CD4-positive, alpha-beta T cell treated with Interleukin-15 for 1 hour (primary cell): Measurements from ENCODE around the gene ENPP3.

Experiments used
- DNase-seq: peaks from one replicate; pipeline ENCODE4 v3.0.0-alpha.2; 2020

ENPP3 gene

DNA sequence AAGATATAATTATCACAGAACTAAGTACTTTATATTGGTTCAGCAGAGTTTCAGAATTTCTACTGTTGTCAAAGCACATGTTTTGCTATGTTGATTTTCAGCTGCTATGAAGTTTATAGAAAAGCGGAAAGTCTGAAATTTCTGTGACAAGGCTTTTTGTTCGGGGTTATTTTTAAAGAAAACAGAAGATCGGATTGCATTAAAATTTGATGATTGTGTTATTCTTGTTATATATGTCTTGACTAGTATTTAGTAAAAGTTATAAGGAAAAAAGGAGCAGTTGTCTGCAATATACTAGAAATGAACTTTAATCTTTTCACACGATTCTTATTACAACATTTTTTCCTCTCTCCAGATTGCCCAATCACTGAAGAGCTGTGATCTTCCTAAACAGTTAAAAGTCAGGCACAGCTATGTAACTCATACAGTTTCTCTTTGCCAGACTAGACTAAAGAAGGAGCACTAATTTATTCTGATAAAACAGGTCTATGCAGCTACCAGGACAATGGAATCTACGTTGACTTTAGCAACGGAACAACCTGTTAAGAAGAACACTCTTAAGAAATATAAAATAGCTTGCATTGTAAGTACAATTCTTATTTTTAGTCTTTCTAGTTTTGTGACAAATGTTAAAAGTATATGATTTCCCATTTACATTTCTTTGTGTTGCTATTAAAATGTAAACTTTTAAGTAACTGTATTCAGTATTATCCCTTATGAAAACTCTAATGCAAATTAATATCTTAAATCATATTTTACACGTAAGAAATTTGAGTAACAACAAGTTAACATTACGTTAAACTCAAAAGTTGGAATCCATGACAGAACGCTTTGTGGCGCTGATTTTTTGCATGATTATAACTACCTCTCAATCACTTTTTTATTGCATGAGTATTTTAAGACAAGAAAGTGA lies at the start of gene ENPP3:
ENPP3 (plus strand) TSS at position 423 of the 913 bp plus-strand sequence; CDS start at position 506, 83 bp downstream.
- DNase-seq = no peak

DNA sequence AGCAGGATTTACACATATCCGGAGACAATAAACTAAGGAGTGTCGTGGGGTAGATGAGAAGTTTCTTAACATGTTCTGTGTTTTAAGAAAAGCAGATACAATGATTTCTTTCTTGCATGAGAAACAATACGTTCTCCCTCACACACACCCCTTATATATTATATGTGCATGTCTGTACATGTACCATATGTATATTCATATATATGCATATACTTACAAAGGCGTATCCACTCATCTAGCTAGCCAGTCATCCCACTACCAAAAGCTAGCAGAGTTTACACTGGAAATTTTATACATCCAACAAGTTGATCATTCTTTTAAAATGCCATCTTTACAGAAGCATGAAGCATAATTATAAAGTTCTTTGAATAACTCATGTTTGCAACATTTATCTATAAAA lies 49.2 kb upstream of the ENPP3 start:
- DNase-seq = no peak

DNA sequence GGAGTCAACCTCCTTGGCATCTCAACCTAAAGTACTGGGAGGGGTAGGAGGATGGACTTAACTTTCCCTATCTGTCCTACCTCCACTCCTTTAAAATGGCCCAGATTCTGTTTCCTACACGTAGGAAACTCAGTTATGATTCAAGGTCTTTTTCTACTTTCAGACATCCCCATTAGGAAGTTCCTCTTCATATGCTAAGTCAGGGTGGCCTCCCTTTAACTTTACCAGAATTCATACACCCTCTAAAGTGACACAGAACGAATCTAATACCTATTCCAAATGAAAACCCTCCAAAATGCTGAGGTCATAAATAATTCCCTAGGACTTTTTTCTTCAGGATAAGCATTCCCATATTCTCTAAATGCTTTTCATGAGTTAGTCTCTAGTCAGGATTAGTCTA lies 48.5 kb upstream of the ENPP3 start:
- no peak for DNase-seq

DNA sequence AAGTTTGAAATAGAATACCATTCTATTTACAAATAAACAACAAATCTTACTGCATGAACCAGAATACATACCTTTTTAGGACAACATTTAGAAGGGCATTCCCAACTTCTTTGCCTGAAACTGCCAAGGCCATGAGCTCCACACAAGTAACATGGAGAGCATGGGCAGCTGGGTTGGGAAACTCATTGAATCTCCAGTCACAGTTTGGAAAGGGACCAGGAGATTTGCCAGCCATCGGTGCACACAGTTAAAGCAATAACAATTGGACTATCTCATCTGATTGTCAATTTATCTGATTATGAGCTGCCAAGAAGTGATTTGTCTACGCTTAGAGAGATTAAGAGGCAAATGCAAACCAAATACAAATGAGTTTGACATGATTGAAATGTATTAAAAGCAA lies 44.2 kb upstream of the ENPP3 start:
- DNase-seq = no peak

DNA sequence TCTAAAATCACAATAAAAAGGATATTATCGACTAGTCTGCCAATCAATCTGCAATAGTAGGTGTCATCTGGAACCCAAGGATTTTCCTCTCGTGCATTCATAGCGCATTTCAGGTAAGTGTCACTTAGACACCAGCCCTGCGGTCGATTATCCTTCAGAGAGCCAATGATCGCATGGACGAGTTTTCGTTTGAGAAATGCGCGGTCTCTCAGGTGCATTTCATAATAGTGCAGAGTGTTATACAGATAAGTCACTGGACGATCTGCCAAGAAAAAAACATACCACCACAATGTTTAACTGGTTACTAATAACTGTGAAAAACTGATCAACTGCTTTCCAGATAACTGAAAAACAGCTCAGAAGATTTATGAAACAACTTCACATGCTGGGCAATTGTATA lies 43.0 kb upstream of the ENPP3 start:
- DNase-seq = no peak

DNA sequence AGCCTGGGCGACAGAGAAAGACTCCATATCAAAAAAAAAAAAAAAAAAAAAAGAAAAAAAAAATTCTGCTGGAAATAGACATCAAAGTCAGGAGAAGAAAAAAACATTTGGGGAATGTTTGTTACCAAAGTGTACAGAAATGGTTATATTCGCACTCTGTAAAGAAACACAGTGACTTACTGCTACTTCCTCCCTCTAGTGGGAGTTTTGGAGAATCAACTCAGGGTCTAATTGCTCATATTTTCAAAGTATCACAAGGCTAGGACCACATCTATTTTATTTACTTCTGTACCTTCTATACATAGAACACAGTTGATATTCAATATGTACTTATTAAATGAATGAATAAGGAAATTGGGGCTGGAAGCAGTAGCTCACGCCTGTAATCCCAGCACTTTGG lies 39.7 kb upstream of the ENPP3 start:
- no peak for DNase-seq

DNA sequence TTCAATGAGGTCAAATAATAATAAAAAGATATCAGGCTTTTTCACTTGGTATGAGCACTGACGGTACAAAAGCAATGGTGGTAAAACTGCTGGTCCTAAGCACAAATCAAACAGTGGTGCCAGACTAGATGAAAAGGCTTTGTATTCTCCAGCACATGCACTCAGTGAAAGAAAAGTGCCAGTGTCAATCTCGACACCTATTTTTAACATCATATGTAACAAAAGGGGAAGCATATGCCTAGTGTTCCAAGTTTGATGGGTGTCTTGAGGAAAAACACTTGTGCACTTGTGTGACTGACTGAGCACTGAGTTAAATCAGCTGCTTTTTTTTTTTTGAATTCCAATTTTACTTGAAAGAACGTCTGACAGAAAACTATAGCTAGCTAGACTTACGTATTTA lies 36.4 kb upstream of the ENPP3 start:
- DNase-seq = no peak

DNA sequence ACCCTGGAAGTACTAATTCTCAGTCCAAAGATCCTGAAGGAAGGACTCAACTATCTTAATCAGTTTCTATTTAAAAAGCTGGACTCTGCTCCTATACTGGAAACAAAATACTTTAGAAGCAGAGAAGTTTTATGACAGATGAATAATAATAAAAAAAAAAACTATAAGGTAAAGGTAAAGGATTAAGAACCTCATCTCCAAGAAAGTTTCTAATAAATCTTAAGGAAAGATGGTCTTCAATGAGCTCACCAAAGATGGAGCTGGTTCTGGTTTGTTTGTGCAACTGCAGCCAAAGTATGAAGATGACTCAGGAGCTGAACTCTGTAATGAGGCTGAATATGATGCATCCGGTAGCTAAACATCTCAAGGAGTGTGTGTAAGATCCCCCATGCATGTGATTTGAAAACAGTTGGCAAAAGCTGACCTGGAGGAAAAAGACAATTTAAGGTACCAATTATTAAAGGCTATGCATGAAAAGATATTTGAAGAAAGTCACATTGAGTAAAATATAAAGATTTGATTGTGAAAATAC lies 34.3 kb upstream of the ENPP3 start:
- no peak for DNase-seq

DNA sequence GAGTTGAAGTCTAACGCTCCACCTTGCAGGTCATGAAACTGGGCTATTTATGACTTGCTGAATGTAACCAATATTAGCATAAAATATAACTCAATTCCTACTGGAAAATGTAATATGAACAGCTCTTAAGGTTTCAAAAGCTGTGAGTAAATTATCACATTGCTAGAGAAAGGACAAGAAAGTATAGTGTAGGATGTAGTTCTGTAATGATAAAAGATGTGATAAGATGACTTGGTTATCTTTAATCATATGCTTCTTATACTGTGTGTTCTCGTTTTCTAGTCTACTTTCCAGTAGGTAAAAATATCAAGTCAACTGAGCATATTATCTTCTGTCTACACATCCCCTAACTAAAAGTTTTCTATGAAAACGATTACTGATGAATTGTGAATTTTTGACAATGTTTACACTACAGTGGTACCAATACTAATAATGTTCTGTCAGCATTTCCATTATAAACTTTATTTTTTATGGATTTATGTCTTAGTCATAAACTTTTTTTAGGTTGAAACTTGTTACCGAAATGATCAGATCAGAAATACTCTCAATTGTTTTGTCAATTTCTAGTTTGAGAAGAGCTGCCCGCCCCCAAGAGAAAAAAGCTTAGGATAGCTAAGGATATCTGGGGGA lies 23.7 kb upstream of the ENPP3 start:
- DNase-seq = no peak

DNA sequence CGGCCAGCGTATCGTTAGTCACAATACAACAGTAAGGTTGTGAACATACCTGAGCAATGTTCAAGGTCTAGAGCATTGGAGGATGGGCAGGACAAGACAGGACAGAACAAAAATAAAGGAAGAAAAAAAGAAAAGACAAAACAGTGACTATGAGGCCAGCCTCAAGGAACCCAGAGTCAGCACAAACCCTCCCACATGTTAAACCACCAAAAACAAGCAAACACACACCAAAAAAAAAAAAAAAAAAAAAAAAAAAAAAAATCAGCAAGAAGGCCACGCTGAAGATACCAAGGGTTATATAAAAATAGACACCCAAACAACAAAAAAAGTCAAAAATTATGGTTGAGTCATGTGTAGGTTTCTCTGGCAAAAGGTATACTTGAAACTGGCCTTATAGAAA lies 21.8 kb upstream of the ENPP3 start:
- DNase-seq = no peak

DNA sequence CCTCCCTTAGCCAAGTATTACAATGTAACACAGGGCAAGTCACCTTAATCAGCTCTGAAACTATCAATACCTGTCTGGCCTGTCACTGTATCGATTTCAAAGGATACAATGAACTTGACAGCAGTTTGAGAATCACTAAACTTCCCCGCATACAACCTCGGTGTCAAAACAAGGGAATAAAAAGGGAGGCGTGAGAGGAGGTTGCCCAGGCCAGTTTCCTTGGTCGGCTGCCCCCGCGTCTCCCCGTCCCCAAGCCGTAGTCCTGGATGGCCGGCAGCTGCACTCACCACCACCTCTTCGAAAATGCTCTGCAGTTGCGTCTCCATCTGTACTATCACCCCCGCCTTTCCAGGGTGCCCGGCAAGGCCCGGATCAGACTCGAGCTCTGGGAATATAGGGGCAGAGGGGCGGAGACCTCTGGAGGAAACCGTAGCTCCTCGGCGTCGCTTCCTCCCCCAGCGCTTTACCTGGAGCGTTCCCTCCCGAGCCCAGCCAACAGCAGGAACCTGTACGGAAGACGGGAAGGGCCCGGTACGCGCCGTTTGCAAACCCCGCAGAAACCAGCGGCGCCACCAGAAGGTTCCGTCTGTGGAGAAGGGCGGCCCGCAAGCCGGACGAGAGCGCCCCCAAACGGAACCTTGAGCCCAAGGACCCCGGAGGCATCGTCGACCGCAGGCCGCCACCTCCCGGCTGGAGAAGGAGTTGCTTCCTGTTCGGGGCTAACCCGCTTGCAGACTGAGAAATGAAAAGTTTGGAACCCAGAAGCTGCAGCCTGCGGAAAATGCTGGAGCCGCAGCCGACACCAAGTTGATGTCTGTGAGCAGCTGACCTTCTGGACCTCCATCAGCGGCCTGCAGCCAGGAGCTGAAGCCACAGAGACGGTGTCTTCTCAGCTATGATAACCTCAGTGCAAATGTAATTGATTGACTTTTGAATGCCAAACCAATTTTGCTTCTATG lies 9.1 kb upstream of the ENPP3 start, which contains the start of gene MED23:
MED23 (minus strand) TSS at position 519 of the 959 bp plus-strand sequence; CDS start at position 326, 193 bp downstream.
- peak; percentile 91 for DNase-seq

DNA sequence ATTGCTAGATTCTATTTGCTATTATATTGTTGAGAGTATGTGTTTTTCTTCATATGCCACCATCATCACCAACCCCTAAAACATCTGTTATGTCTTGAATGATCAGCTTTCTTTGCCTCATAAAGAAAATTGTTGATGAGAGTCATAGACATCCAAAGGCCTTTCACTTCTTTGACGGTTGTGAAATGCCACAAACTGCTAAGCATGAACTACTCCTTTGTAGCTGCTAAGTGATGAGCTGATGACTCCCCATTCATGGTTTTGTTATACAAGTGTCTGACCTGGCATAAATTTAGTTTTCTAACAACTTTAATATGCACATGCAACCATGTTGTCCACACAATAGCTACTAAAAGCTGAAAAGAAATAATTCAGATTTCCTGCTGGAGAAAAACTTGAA lies 8.4 kb upstream of the ENPP3 start:
- DNase-seq = no peak

DNA sequence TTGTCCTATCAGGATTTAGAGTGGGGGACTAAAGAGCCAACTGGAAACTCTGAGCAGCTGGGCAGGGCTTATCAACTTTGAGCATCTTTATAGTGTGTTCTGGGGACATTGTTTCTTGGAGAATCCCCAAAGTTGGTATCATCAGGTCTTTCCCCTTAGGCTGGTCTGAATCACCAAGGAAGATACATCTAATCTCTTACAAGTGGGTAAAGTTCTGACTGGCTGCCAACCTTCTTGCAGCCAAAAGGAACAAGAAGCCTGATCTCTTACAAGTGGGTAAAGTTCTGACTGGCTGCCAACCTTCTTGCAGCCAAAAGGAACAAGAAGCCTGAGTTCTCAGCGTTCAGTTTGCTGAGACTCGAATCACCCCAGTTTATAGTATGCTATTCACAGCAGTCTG lies 7.5 kb upstream of the ENPP3 start:
- no peak for DNase-seq

DNA sequence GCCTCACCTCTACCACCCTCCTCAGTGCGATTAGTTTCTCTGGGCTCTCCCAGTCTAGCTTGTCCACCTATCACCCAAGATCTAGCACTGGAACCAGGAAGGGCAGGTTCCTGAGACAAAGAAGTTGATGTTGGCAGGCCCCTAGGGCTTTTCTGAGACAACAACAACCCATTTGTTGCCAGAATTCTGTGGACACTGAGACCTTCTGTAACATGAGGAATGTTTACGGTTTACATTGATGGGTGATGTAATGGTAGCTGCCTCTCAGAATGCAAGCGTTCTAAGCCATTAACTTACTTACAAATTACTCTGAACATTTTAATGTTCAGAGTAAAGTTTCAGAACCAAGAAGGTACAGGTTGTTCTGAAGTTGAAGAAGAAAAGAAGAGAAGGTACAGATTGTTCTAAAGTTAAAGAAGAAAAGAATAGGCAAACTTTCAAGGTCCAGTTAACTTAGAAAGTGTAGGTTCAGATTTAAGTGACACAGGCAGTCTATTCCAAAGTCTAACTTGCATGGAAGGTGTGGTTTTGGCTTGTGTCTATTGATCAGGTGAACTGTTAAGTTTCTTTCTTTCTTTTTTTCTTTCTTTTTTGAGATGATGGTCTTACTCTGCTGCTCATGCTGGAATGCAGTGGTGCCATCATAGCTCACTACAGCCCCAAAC lies 5.3 kb upstream of the ENPP3 start:
- no peak for DNase-seq

DNA sequence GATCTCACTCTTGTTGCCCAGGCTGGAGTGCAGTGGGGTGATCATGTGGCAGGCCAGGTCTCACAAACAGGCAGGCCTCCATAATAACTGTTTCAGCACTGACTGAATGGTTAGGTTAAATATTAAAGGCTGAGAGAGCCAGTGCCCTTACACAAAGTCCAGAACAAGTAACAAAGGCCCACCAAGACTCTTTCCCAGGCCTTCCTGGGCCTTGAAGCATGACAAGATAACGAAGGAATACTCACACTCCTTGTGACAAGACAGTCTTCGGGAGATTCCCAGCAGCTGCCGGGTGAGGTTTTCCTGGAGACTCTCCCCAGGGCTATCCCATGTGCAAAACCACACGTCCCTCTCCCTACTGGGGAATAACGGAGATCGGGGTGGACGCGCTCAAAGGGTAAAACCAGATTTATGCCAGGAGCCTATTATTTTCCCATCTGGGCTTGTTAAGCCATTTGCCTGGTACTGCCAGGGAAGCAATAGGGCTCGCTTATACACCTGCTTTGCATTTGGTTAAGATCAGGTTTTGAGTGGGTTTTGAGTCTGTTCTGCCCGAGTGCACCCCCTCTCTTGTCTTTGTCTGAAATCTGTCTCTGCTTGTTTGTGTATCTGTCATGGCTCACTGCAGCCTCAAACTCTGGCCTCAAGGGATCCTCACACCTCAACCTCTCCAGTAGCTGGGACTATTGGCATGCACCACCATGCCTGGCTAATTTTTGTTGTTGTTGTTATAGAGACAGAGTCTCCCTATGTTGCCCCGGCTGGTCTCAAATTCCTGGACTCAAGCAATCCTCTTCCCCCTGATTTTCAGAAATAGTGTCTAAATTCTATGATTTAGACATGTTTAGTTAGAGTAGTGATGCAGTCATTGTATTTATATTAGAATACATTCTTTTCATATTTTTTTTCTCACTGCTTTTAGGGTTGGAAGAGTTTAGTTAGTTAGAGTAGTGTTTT lies 1.4 kb upstream of the ENPP3 start:
- DNase-seq = no peak

DNA sequence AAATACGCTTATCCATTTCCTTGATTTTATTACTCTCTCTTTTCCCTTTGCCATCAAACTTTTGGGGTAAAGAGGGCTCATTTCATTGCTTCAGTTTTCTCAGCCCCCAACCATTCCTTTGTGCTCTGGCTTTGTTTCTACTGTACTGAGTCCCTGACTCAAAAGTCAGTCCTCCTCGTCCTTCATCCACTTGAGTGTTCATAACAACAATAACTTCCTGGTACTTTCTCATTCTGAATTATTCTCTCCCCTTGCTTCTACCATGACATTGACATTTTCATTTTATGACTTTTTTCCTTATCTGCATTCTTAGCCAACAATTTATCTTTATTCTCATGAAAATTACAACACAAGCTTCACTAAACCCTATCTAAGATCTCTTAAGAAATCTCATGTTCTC lies 911 bp downstream of the ENPP3 start:
- no peak for DNase-seq

DNA sequence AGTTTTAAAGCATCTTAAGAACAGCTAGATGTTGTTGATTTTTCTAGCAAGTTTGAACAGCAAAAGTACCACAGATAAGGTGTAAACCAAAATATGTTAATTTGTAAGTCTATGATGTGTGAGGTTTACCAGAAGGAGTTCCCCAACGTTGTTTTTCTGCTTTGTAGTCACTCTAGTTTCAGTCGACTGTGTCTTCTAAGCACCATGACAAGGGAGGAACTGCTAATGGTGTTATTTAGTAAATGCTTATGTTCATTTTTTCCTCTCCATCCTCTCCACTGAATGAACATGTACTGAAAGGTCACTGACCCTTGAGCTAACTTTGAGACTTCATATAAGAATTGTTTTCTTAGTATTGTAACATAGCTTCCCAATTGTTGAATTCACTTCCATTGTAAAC lies 3.0 kb downstream of the ENPP3 start:
- no peak for DNase-seq

DNA sequence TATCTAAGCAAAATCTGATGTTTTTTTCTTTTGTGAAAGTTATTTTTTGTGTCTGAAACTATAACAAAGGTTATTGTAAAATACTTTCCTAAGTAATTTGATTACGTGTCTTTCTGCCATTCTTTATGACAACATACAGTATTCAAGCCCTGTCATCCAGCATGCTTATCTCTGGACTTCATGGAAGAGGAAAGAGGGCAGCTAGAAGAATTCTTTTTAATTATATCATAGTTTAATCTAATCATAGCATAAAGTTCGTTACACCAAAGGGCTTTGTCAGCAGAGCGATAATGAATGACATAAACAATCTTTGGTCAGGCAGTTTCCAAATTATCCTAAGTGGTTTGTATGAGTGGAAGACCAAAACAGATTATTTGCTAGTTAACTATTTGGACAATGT lies 3.5 kb downstream of the ENPP3 start:
- DNase-seq = no peak

DNA sequence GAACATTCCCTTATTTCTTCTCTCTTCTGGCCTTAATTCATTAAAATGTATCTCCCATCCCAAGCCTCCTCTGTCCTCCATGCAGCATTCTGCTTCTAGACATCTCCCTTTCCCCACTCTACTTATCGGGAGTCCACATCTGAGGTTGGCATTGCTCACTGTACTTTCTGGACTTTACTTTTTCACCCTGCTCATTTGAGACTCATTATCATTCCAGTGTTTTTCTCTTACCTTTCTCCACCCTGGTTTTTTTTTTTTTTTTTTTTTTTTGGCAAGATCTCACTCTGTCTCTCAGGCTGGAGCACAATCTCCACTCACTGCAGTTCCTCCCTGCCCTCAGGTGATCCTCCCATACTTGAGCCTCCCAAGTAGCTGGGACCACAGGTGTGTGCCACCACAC lies 4.5 kb downstream of the ENPP3 start:
- no peak for DNase-seq

DNA sequence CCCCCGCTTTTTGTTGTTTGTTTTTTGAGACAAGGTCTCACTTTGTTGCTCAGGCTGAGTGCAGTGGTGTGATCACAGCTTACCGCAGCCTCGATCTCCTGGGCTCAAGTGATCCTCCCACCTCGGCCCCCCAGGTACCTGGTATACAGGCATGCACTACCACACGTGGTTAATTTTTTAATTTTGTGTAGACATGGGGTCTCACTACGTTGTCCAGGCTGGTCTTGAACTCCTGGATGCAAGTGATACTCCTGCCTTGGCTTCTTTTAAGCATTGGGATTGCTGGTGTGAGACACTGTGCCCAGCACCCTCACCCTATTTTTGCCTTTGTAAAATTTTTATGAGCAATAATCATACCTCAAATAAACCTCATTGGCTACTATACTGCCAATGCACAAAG lies 5.5 kb downstream of the ENPP3 start:
- DNase-seq = no peak

DNA sequence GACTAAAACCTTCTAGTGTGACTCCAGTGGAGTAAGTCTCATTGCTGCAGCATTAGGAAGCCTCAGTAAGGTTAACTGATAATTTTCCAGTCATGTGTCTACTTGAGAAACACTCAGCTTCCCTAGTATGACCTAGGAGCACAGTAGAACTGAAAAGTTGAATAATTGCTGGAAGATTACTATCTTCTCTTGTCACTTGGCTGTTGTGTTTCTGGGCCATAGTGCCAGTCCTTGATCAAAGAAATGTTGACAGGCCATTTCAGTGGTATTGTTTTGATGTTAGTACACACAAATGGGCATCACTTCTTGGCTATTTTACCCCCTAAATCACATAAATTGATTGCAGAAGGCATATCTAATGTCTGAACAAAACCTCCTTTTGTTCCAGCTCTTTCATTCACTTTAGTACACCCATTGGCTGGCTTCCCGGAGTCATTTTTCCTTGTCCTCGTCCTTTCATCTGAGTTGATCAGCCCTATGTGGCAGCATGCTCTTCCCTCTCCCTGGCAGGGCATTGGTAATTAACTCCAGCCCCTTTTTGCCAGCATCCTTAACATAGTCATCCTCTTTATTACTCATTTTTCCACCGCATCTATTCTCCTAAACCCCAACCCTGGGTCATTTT lies 6.0 kb downstream of the ENPP3 start:
- DNase-seq = no peak
